Islet precursor cell (in vitro differentiated cells): ENCODE measurements around the gene KRT5.
"Not testable (repeated sequence)": the region's sequence is repeated elsewhere in the genome, so short reads cannot be mapped to it uniquely, and the experiment has no call there.

Source experiments
- DNase-seq: peaks from one replicate; pipeline ENCODE4 v3.0.0-alpha.2; 2018

KRT5 gene

DNA sequence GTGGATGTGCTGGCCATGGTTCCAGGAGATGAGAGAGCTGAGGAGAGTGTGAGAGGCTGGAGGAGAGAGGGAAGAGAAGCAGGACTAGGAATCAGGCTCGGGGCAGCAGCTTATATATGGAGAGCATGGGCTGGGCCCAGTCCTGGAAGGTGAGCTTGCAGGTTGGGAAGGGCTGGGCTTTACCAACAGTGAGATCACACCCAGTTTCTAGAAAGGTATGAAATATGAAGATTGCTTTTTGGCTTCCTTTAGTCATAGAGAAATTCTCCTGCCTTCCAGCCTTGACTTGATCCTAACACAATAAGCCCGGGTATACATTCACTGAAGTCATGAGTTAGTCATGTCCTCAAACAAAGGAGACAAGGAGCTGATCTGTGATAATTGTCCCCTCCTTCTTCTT lies 27.0 kb downstream of the KRT5 start, which contains the start of gene KRT6A:
Gene KRT6A (minus strand): TSS at position 86 of the 400 bp plus-strand sequence. CDS start 69 bp downstream, at position 17.
- DNase-seq, result no peak

- not testable (repeated sequence) for DNase-seq
Observed at GRCh38 chr12:52492405-52492804, 27.8 kb downstream of the KRT5 start.

DNA sequence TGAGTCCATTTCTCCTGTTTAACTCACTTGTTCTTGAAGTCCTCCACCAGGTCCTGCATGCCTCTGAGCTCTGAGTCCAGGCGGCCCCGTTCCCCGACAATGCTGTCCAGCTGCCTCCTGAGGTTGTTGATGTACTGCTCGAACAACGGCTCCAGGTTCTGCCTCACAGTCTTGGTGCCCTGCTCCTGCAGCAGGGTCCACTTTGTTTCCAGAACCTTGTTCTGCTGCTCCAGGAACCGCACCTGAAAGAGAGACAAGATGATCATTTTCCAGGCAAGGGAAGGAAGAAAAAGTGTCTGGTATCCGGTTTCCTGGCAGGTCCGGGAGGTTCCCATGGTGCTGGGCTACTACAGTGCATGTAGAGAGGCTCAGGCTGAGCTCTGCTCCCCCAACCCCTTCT lies 28.7 kb downstream of the KRT5 start:
- not testable (repeated sequence) for DNase-seq

GRCh38 chr12:52488736-52489135 lies 31.5 kb downstream of the KRT5 start:
- no peak for DNase-seq

- not testable (repeated sequence) for DNase-seq
Observed at GRCh38 chr12:52487744-52488443, 32.3 kb downstream of the KRT5 start.

GRCh38 chr12:52487211-52487610 lies 33.0 kb downstream of the KRT5 start:
- DNase-seq, result no peak

DNA sequence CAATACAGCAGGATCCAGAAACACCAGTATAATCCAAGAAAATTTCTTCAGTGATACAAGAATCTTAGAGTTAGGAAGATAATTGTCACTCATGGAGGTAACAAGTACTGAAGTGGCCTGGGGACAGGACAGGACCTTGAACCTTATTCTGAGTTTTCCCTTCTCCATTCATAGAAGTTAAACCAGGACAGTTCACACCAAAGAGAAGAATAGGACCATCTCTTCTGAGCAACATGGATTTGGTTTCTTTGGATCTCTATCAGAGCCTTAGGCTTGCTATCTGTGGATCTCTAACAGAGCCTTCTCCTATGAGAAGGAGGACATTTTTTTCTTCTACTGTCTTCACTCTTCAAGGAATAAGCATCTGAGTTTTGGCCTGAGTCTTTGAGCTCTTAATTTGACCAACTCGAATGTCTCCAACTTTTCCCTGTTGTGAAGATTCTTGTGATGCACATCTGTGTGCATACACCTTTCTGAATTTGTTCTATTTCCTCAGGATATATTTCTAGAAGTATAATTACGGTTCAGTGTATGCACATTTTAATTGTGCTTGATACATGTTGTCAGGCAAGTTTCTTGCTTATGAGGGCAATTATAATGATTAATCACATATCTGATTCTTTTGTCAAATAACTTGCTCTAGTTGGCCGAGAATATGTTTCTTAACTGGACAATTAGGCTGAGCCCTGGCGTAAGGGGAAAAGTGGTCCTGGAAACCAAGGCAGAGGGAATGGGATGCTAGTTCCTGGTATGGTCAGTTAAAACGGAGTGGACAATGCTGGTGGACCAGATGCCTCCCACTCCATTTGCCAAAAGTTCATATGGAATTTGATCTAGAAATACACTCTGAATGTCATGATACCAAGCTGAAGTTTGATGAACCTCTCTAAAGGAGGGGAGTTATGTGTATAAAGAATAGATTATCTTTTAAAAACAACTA lies 33.8 kb downstream of the KRT5 start:
- DNase-seq, result no peak

- no peak for DNase-seq
Observed at GRCh38 chr12:52480073-52480472, 40.1 kb downstream of the KRT5 start.

- no peak for DNase-seq
Observed at GRCh38 chr12:52477651-52478050, 42.5 kb downstream of the KRT5 start.

DNA sequence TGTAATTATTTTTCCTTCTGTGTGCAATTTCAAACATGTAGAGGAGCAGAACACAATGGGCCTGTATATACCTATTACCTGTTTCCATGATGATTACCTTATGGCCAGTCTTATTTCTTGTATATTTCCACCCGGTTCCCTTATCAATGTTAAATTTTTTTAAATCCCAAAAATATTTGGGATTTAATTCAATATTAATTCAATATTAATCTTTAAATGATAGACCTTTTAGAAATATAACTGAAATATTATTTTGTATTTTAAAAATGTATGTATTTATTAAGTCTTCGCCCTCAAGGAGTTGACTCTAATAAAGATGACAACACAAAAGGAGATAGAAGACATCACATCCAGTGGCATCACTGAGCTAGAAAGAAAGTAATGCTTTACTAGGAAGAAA lies 46.0 kb downstream of the KRT5 start:
- DNase-seq, result no peak

- no peak for DNase-seq
Observed at GRCh38 chr12:52473768-52474167, 46.4 kb downstream of the KRT5 start, which contains the start of gene KRT6C. Gene KRT6C, minus strand, starts transcription at chr12:52473805. Its CDS starts 68 bp downstream, at chr12:52473737.

GRCh38 chr12:52469853-52470252 lies 50.3 kb downstream of the KRT5 start:
- DNase-seq, result no peak

DNA sequence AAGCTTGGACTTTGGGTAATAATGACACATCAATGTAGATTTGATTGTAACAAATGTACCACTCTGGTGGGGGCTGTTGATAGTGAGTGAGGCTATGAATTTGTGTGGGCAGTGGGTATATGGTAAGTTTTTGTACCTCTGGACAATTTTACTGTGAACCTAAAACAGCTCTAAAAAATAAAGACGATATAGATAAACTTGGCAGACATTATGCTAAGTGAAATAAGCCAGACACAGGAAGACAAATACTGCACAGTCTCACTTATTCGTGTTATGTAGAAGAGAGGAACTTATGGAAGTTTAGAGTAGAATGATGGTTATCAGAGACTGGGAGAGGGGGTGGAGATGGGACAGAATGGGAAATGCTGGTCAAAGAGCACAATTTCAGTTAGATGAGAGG lies 55.3 kb downstream of the KRT5 start:
- no peak for DNase-seq
